GM12878 (cell line): ENCODE data around the gene ITGA11. TPM values are rescaled to one million over a fixed set of nuclear protein-coding genes. Genes with fewer than 3 reads are reported as not detected.

Experiments
- ATAC-seq: fragments of 200-7000 bp; cut with Tn5 transposase; 3 replicates; pipeline ENCODE4 v1.9.1; 2020; ENCODE audit warnings: mild to moderate bottlenecking, moderate library complexity
- BruUV-seq: library from RNA; stranded (reverse); fragments of 400-500 nt; replicated peaks from 2 replicates; lab custom pipeline; 2021; lab: Mats Ljungman, UMichigan
- CTCF ChIA-PET: fragments of 300-600 bp; sonication (Branson Sonifier 250); formaldehyde crosslinking; extraction: SDS; loops from one replicate; lab custom pipeline; 2021; ENCODE audit warnings: inconsistent platforms; lab: Yijun Ruan, JAX
- POLR2A ChIA-PET: fragments of 350-600 bp; formaldehyde crosslinking; extraction: SDS; loops from one replicate; lab custom pipeline; 2021; ENCODE audit warnings: inconsistent platforms; lab: Charles Lee
- RAD21 ChIA-PET: fragments of 300-600 bp; sonication (Branson Sonifier 250); formaldehyde crosslinking; loops from one replicate; lab custom pipeline; 2023; ENCODE audit warnings: antibody characterized with exemption; ENCODE audit not compliant: unreplicated experiment; lab: Charles Lee
- SMC1A ChIA-PET: fragments of 300-600 bp; sonication (Branson Sonifier 250); formaldehyde crosslinking; loops from one replicate; lab custom pipeline; 2023; ENCODE audit not compliant: unreplicated experiment, uncharacterized antibody; lab: Charles Lee
- DNase-seq: peaks from one replicate; pipeline ENCODE4 v3.0.0-alpha.2; 2011; ENCODE audit warnings: low read depth, low spot score
- FAIRE-seq: peaks from 3 replicates; lab custom pipeline; 2011; peaks lifted over from hg19 to GRCh38; lab: Jason Lieb, UNC
- H2AFZ ChIP-seq: 2 replicates; pipeline ENCODE4 v1.6.0; 2011; ENCODE audit warnings: low read depth, low read length, control low read depth; ENCODE audit not compliant: control insufficient read depth
- H3K27ac ChIP-seq: 2 replicates; pipeline ENCODE4 v1.5.1; 2011; ENCODE audit warnings: control low read depth; ENCODE audit not compliant: control insufficient read depth, insufficient read depth
- H3K27me3 ChIP-seq, 2 experiments: replicated peaks in 1 of 2; 2 replicates each; pipeline versions ENCODE4 v1.6.0 to v1.6.1; 2011; ENCODE audit warnings: low read length in 1 of 2; ENCODE audit not compliant: control insufficient read depth in 2 of 2, insufficient read depth in 2 of 2
- H3K36me3 ChIP-seq, 2 experiments: 2 replicates each; pipeline ENCODE4 v1.5.1; 2011; ENCODE audit warnings: low read length in 1 of 2; ENCODE audit not compliant: control insufficient read depth in 2 of 2, insufficient read depth in 2 of 2
- H3K4me1 ChIP-seq: 2 replicates; pipeline ENCODE4 v1.6.1; 2011; ENCODE audit warnings: mild to moderate bottlenecking, low read length, moderate library complexity, mixed read lengths; ENCODE audit not compliant: control insufficient read depth, insufficient read depth
- H3K4me2 ChIP-seq: 2 replicates; pipeline ENCODE4 v1.6.0; 2011; ENCODE audit warnings: control low read depth; ENCODE audit not compliant: control insufficient read depth, insufficient read depth
- H3K4me3 ChIP-seq: fragments of 200-600 bp; sonication (generic); 2 replicates; pipeline ENCODE4 v1.5.1; 2016
- H3K79me2 ChIP-seq: 2 replicates; pipeline ENCODE4 v1.6.0; 2011; ENCODE audit warnings: low read length; ENCODE audit not compliant: control insufficient read depth, insufficient read depth
- H3K9ac ChIP-seq: 2 replicates; pipeline ENCODE4 v1.8.0; 2011; ENCODE audit warnings: low read length, control low read depth, mixed read lengths; ENCODE audit not compliant: control insufficient read depth, insufficient read depth
- H3K9me3 ChIP-seq: replicated peaks from 3 replicates; pipeline ENCODE4 v1.5.1; 2011; ENCODE audit warnings: mild to moderate bottlenecking, low read length; ENCODE audit not compliant: control insufficient read depth, insufficient read depth
- H4K20me1 ChIP-seq: 2 replicates; pipeline ENCODE4 v1.6.0; 2011; ENCODE audit not compliant: control insufficient read depth, insufficient read depth
- BHLHE40 ChIP-seq, 2 experiments: fragments of 450-650 bp in 1 of 2; IDR thresholded peaks; 2 replicates each; pipeline ENCODE4 v1.6.1; 2011 to 2017; ENCODE audit warnings: low read depth in 2 of 2, borderline replicate concordance in 1 of 2, improper control_type of control experiment in 1 of 2, low read length in 1 of 2, mild to moderate bottlenecking in 1 of 2
- BMI1 ChIP-seq: fragments of 450-650 bp; IDR thresholded peaks from 2 replicates; pipeline ENCODE4 v1.6.1; 2016; ENCODE audit warnings: mild to moderate bottlenecking, moderate library complexity, borderline replicate concordance
- CBX5 ChIP-seq: sonication (generic); IDR thresholded peaks from 2 replicates; pipeline ENCODE4 v1.6.1; 2016; ENCODE audit warnings: low read depth, moderate library complexity, mild to moderate bottlenecking, inconsistent platforms
- MTA2 ChIP-seq: fragments of 450-650 bp; IDR thresholded peaks from 2 replicates; pipeline ENCODE4 v1.6.1; 2016; ENCODE audit warnings: low read depth, mild to moderate bottlenecking, moderate library complexity
- MXI1 ChIP-seq: fragments of 150-350 bp; IDR thresholded peaks from 2 replicates; pipeline ENCODE4 v1.6.1; 2011; ENCODE audit warnings: low read depth, mild to moderate bottlenecking, inconsistent platforms, low read length, improper control_type of control experiment
- NR2C1 ChIP-seq: fragments of 450-650 bp; IDR thresholded peaks from 2 replicates; pipeline ENCODE4 v1.6.1; 2017; ENCODE audit warnings: antibody characterized with exemption, mild to moderate bottlenecking, moderate library complexity
- PML ChIP-seq: IDR thresholded peaks from 2 replicates; pipeline ENCODE4 v1.6.1; 2012; ENCODE audit warnings: low read length, inconsistent platforms
- TBL1XR1 ChIP-seq: IDR thresholded peaks from 2 replicates; pipeline ENCODE4 v1.6.1; 2012; ENCODE audit warnings: low read depth, low read length, improper control_type of control experiment
- TCF3 ChIP-seq: IDR thresholded peaks from 2 replicates; pipeline ENCODE4 v1.6.1; 2012; ENCODE audit warnings: low read depth, mild to moderate bottlenecking, low read length, borderline replicate concordance; ENCODE audit not compliant: insufficient read depth
- ZBED1 ChIP-seq: IDR thresholded peaks from 2 replicates; pipeline ENCODE4 v1.6.1; 2016; ENCODE audit warnings: borderline replicate concordance
- ZNF622 ChIP-seq: fragments of 450-650 bp; IDR thresholded peaks from 2 replicates; pipeline ENCODE4 v1.6.1; 2017; ENCODE audit warnings: mild to moderate bottlenecking, inconsistent platforms
- ZZZ3 ChIP-seq: IDR thresholded peaks from 2 replicates; pipeline ENCODE4 v1.6.1; 2011; ENCODE audit warnings: low read depth; ENCODE audit not compliant: control insufficient read depth, insufficient read length
- WGBS: methylation state at CpG from one replicate; pipeline ENCODE4 v1.1.6; 2016; ENCODE audit warnings: low lambda C conversion rate; ENCODE audit not compliant: insufficient replicate concordance, insufficient coverage; ENCODE audit errors: missing lambda C conversion rate; 5-methylcytosine and 5-hydroxymethylcytosine counted together
- in situ Hi-C: fragments of 300-500 bp; cut with MboI; formaldehyde crosslinking; loops from 9 replicates; pipeline ENCODE4 v1.14.3; 2018; ENCODE audit warnings: mixed read lengths
- intact Hi-C: fragments of 100-400 bp; cut with micrococcal nuclease; formaldehyde crosslinking; loops from one replicate; pipeline ENCODE4 v1.14.2; 2022; ENCODE audit not compliant: unreplicated experiment
- polyA plus RNA-seq, 11 experiments: library from polyadenylated mRNA; depleted of rRNA in 4 of 11; unstranded in 6 of 11; stranded (reverse) in 5 of 11; fragments of >200 nt; fragmentation: Nextera tagmentation in 4 of 11; fragmentation: Illumina TruSeq in 1 of 11; extraction: Ambion mirVana in 4 of 11; extraction: Trizol in 1 of 11; gene quantifications; 1 replicate in 1 of 11; 2 replicates in 10 of 11; pipeline versions ENCODE4 v1.2.1 to v1.2.3, GENCODE V29; 2011 to 2016; ENCODE audit warnings: inconsistent platforms in 2 of 11, missing spikeins in 2 of 11, low read depth in 1 of 11
- total RNA-seq, 4 experiments: library from RNA; depleted of rRNA in 3 of 4; stranded (reverse); fragments of >200 nt in 3 of 4; fragmentation: Illumina TruSeq in 1 of 4; extraction: Trizol in 1 of 4; gene quantifications; 2 replicates each; pipeline versions ENCODE4 v1.2.1 to v1.2.3, GENCODE V29; 2013 to 2021
- TF ChIP-seq, protein P1 (sequence below): IDR thresholded peaks from 2 replicates; pipeline ENCODE4 v1.6.1; 2012; ENCODE audit warnings: low read length, inconsistent platforms
- TF ChIP-seq, protein P2 (sequence below): fragments of 450-650 bp; IDR thresholded peaks from 2 replicates; pipeline ENCODE4 v1.6.1; 2016; ENCODE audit warnings: mild to moderate bottlenecking
- TF ChIP-seq, protein P3 (sequence below): IDR thresholded peaks from 2 replicates; pipeline ENCODE4 v1.6.1; 2011; ENCODE audit warnings: borderline replicate concordance, low read depth, mild to moderate bottlenecking, moderate library complexity, low read length; ENCODE audit not compliant: insufficient read depth, poor library complexity, severe bottlenecking
- TF ChIP-seq, protein P4 (sequence below): fragments of 450-650 bp; IDR thresholded peaks from 2 replicates; pipeline ENCODE4 v1.6.1; 2017; ENCODE audit warnings: mild to moderate bottlenecking, low read depth, inconsistent platforms; ENCODE audit not compliant: poor library complexity, severe bottlenecking
- TF ChIP-seq, protein P5 (sequence below): fragments of 450-650 bp; IDR thresholded peaks from 2 replicates; pipeline ENCODE4 v1.6.1; 2017; ENCODE audit warnings: mild to moderate bottlenecking

Gene ITGA11
- total and polyA plus RNA-seq, 10 of the 15 experiments (the other 5 are each of a cell fraction or from before 2014, with no cell fraction given): under 0.01 to 0.36 (median 0.13) TPM; not detected in 1

DNA sequence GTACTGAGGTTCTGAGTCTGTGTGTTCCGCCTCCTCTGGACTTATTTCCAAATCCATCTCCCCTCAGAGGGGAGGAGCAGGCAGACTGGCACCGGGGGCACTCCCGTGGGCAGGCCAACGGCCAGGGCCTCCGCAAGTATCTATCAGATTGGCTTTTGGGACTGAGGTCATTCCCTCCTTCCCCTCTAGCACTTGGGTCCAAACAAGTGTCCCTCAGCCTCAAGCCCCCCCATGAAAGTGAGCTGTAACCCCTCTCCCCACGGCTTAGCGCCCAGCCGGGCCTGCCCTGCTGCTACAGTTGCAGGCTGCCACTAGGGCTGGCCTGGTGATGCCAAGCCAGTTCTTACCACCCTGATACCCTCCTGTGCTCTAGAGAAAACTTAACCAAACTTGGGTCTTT, 17.4 kb downstream of the ITGA11 start:
- H4K20me1 ChIP-seq: no peaks in the 10 kb centered on the region
- ChIA-PET CTCF (interaction anchor here (1.2 kb wide), 1 partner anchor 108 kb away, joined by 4 read pairs; no protein-coding TSS in a partner anchor), RAD21 (no interaction called here), POLR2A (no interaction called here), SMC1A (no interaction called here)
- DNase-seq: no peak
- no peak overlapping the region for H2AFZ ChIP-seq
- no peaks in the 10 kb centered on the region for H3K79me2 ChIP-seq
- WGBS: 88% methylated on average over 8 of the region's 8 CpGs
- no peak overlapping the region for H3K27ac ChIP-seq
- in situ Hi-C loops (no loop called here), intact Hi-C loops (no loop called here)
- no peaks in the 10 kb centered on the region for H3K9me3 ChIP-seq
- no peak for ATAC-seq
- H3K36me3 ChIP-seq: no peaks in the 10 kb centered on the region
- no peaks in the 10 kb centered on the region for H3K4me1 ChIP-seq
- BruUV-seq: no TSS peak
- H3K4me2 ChIP-seq: no peak overlapping the region
- no peaks in the 10 kb centered on the region for H3K27me3 ChIP-seq
- FAIRE-seq: no peak
- H3K9ac ChIP-seq: no peak overlapping the region
- no peak overlapping the region for H3K4me3 ChIP-seq
- TF ChIP-seq, protein P1, sequence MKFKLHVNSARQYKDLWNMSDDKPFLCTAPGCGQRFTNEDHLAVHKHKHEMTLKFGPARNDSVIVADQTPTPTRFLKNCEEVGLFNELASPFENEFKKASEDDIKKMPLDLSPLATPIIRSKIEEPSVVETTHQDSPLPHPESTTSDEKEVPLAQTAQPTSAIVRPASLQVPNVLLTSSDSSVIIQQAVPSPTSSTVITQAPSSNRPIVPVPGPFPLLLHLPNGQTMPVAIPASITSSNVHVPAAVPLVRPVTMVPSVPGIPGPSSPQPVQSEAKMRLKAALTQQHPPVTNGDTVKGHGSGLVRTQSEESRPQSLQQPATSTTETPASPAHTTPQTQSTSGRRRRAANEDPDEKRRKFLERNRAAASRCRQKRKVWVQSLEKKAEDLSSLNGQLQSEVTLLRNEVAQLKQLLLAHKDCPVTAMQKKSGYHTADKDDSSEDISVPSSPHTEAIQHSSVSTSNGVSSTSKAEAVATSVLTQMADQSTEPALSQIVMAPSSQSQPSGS: no peak
- TF ChIP-seq, protein P2, sequence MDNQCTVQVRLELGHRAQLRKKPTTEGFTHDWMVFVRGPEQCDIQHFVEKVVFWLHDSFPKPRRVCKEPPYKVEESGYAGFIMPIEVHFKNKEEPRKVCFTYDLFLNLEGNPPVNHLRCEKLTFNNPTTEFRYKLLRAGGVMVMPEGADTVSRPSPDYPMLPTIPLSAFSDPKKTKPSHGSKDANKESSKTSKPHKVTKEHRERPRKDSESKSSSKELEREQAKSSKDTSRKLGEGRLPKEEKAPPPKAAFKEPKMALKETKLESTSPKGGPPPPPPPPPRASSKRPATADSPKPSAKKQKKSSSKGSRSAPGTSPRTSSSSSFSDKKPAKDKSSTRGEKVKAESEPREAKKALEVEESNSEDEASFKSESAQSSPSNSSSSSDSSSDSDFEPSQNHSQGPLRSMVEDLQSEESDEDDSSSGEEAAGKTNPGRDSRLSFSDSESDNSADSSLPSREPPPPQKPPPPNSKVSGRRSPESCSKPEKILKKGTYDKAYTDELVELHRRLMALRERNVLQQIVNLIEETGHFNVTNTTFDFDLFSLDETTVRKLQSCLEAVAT: no peak
- TF ChIP-seq NR2C1 (no peak), ZNF622 (no peak), TCF3 (no peak), BHLHE40 (IDR thresholded peaks at IDR 0.05; ENCODE audit: borderline replicate concordance in 1 of 2, low read depth in 2 of 2, low read length in 1 of 2) (no peak), BMI1 (no peak), MTA2 (no peak), TBL1XR1 (no peak), PML (no peak), ZBED1 (no peak), CBX5 (no peak), ZZZ3 (no peak), MXI1 (no peak)
- TF ChIP-seq, protein P3, sequence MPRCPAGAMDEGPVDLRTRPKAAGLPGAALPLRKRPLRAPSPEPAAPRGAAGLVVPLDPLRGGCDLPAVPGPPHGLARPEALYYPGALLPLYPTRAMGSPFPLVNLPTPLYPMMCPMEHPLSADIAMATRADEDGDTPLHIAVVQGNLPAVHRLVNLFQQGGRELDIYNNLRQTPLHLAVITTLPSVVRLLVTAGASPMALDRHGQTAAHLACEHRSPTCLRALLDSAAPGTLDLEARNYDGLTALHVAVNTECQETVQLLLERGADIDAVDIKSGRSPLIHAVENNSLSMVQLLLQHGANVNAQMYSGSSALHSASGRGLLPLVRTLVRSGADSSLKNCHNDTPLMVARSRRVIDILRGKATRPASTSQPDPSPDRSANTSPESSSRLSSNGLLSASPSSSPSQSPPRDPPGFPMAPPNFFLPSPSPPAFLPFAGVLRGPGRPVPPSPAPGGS: no peak
- TF ChIP-seq, protein P4, sequence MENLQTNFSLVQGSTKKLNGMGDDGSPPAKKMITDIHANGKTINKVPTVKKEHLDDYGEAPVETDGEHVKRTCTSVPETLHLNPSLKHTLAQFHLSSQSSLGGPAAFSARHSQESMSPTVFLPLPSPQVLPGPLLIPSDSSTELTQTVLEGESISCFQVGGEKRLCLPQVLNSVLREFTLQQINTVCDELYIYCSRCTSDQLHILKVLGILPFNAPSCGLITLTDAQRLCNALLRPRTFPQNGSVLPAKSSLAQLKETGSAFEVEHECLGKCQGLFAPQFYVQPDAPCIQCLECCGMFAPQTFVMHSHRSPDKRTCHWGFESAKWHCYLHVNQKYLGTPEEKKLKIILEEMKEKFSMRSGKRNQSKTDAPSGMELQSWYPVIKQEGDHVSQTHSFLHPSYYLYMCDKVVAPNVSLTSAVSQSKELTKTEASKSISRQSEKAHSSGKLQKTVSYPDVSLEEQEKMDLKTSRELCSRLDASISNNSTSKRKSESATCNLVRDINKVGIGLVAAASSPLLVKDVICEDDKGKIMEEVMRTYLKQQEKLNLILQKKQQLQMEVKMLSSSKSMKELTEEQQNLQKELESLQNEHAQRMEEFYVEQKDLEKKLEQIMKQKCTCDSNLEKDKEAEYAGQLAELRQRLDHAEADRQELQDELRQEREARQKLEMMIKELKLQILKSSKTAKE: no peak
- TF ChIP-seq, protein P5, sequence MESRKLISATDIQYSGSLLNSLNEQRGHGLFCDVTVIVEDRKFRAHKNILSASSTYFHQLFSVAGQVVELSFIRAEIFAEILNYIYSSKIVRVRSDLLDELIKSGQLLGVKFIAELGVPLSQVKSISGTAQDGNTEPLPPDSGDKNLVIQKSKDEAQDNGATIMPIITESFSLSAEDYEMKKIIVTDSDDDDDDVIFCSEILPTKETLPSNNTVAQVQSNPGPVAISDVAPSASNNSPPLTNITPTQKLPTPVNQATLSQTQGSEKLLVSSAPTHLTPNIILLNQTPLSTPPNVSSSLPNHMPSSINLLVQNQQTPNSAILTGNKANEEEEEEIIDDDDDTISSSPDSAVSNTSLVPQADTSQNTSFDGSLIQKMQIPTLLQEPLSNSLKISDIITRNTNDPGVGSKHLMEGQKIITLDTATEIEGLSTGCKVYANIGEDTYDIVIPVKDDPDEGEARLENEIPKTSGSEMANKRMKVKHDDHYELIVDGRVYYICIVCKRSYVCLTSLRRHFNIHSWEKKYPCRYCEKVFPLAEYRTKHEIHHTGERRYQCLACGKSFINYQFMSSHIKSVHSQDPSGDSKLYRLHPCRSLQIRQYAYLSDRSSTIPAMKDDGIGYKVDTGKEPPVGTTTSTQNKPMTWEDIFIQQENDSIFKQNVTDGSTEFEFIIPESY: no peak
